ENCODE data around the gene CREB5.

CREB5 gene

DNA sequence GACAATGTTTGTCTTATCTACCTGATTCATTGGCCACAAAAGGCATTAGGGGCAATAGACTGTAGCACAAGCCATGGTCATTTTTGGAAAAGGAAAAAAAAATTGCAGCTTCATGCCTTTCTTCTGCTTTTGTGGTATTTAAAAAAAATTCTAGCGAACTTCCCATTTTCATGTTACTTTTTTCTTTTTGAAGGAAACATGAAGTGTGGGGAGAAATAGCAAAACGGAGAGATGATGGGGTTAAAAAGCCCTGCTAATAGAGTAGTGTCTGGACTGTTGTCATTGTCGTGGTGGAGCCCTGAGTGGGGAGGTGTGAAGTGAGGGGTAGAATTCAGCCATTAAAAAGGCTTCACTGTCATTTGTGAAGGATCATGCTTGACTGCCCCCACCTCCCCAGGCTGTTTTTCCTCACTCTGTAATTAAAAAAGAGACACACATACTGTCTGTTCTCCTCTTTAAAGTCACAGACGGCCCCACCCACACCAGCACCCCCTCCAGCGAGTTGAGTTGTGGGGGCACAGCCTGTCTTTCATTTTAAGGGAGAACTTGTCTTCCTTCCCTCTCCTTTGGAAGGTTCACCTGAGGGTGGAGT lies 272.4 kb downstream of the CREB5 start:
- no peak for DNase-seq (ENCODE audit: low spot score)

DNA sequence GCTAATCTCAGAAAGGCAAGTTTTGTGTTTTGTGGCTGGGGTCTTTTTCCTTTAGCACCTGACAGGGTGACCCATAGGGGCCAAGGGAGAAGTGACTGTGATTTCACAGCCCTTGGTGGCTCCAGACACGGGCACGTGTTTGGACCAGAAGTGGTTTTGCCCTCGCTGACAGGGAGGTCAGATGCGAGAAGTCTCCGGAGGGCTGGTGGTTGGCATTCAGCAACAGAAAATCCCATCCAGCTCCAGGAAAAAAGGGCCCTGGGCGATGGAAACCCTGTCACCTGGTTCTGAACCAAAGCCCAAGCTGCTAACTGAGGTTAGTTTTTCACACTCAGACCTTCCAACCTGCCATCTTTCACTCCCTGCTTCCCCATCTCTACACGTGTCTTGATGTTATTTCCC lies 272.9 kb downstream of the CREB5 start:
- DNase-seq (ENCODE audit: low spot score) = no peak

- DNase-seq (ENCODE audit: low spot score) = peak; percentile 26
These were observed 273.5 kb downstream of the CREB5 start for GRCh38 chr7:28685644-28686417.

GRCh38 chr7:28686418-28686800 lies 274.1 kb downstream of the CREB5 start:
- DNase-seq (ENCODE audit: low spot score) = no peak

DNA sequence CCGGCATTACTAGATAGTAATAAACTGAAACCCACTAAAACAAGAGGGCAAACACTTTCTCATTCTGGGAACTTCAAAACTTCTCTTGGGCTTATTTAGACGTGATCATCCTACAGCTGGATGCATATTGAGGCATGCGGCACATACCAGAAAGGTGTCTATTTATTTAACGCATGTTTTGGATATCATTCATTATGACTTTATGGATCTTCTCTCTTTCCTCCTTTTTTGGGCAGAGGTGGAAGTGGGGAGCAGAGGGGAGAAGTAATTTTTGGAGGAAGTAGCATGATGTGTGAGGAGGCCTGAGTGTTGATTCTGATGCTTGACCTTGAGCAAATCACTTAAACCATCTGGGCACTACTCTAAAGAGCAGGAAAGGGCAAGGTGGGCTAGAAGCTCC lies 275.2 kb downstream of the CREB5 start:
- no peak for DNase-seq (ENCODE audit: low spot score)

GRCh38 chr7:28688174-28688573 lies 275.9 kb downstream of the CREB5 start:
- DNase-seq (ENCODE audit: low spot score) = no peak

DNA sequence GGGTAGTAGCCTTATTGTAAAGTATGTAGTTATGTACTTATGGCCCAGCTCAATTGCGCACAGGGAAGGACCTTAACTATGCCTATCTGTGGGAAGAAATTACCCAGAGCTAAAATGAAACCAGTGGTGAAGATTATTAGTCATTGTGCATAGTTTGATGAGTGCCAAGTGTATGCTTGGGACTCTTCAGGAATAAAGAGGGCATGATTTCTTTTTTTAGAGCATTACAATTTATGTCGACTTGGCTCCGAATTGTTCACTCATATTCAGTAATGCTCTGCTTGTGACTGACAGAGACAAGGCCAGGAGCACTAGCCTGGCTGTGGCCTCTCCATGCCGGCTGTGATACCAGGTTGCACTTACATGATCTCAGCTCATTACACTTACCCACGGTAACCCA lies 276.3 kb downstream of the CREB5 start:
- no peak for DNase-seq (ENCODE audit: low spot score)

GRCh38 chr7:28695300-28696295 lies 283.3 kb downstream of the CREB5 start:
- no peak for DNase-seq (ENCODE audit: low spot score)

- DNase-seq (ENCODE audit: low spot score) = no peak
These were observed 285.7 kb downstream of the CREB5 start for GRCh38 chr7:28697913-28698563.

DNA sequence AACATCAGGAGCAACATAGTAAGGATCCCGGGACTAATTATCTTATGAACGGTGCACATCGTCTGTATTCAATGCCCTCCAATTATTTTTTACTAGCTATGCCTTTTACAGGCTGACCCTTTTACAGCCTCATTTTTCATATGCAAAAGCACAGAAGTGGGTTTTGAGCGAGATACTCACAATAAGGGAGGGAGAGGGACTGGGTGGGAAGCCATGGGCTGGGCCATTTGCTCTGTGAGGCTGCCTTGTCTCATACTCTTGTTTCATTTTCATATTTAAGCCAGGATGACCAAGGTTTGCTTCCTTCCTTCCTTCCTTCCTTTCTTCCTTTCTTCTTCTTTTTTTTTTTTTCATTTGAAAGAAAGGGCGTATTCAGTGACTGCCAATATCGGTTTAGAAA lies 286.5 kb downstream of the CREB5 start:
- DNase-seq (ENCODE audit: low spot score) = no peak

- DNase-seq (ENCODE audit: low spot score) = no peak
These were observed 287.8 kb downstream of the CREB5 start for GRCh38 chr7:28700096-28700495.

- no peak for DNase-seq (ENCODE audit: low spot score)
These were observed 288.5 kb downstream of the CREB5 start for GRCh38 chr7:28700790-28701203.

DNA sequence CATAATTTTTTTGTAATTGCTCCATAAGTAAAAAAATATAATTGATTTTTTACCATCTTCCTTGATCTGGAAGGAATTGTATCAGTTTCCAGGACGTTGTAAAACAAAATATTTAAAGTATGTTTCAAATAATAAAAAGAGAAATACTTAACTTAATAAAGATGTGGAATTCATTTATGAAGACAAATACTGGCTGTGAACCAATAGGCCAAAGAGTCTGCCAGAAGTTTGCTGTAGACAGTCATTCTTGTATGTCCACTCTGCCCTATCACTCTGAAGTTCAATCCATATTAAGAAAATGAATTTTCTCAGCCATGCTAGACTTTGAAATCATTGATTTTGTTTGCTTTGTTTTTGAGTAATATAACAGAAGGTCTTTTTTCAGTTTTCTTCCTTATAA lies 289.4 kb downstream of the CREB5 start:
- no peak for DNase-seq (ENCODE audit: low spot score)

DNA sequence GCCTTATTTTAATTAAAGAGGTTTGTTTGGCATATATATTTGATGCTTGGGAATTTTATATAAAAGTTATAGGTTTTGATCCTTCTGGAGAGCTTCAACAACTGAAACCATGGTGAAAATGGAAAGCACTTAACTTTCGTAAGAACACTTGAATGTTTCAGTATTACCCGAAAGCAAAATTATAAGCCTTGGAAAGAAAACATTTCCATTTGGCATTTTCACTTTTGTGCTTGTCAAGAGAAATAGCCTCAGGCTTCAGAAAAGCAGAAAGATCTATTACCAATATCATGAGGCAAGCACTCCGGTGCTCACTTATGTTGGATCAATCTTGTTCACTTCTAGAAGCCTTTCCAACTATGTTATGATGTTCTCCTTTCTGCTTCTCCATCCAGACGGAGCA lies 289.9 kb downstream of the CREB5 start:
- DNase-seq (ENCODE audit: low spot score) = no peak

GRCh38 chr7:28703037-28703765 lies 290.9 kb downstream of the CREB5 start:
- DNase-seq (ENCODE audit: low spot score) = no peak

DNA sequence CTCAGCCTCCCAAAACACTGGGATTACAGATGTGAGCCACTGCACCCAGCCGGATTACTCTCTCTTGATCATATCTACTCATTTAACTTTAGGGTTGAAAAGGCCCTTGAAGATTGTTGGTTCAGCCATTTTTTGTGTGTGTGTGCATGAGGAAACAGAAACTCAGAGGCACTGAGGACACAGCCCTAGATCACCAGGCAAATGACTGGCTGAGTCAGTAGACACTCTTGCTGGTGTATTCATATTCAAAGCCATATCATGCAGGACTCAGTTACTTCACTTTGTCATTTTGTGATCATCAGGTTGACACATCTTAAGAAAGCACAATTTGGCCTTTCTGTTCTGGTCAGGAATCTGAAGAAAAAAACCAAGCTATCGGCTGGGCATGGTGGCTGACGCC lies 292.4 kb downstream of the CREB5 start:
- DNase-seq (ENCODE audit: low spot score) = no peak

- DNase-seq (ENCODE audit: low spot score) = no peak
These were observed 293.0 kb downstream of the CREB5 start for GRCh38 chr7:28705350-28705749.

DNA sequence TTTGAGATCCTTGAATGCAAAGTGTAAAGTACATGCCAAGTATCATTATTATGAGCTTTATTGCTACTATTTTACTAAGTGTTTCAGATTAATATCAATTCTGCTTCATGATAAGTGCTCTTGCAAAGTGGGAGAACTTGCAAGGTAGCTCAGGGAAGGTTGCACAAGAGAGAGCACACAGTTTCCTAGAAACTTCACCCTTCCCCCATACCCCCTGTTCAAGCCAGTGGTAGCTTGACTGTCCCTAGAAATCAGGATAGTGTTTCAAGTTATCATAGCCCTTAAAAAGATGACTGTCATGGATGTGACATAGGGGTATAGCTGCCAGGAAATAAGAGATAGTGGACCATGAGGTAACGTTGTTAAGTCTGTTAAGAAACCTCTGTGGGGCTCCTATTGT lies 294.3 kb downstream of the CREB5 start:
- DNase-seq (ENCODE audit: low spot score) = no peak

- no peak for DNase-seq (ENCODE audit: low spot score)
These were observed 295.0 kb downstream of the CREB5 start for GRCh38 chr7:28707291-28707690.

- DNase-seq (ENCODE audit: low spot score) = no peak
These were observed 296.0 kb downstream of the CREB5 start for GRCh38 chr7:28708033-28708951.

All from HuH-7 (cell line).